HG02973 (cell line): ENCODE results near the gene CFAP161.

Experiments used
- ATAC-seq: cut with Tn5 transposase; IDR thresholded peaks from one replicate; pipeline ENCODE4 v1.9.1; 2021; ENCODE audit warnings: moderate library complexity; ENCODE audit not compliant: unreplicated experiment

The CFAP161 gene

DNA sequence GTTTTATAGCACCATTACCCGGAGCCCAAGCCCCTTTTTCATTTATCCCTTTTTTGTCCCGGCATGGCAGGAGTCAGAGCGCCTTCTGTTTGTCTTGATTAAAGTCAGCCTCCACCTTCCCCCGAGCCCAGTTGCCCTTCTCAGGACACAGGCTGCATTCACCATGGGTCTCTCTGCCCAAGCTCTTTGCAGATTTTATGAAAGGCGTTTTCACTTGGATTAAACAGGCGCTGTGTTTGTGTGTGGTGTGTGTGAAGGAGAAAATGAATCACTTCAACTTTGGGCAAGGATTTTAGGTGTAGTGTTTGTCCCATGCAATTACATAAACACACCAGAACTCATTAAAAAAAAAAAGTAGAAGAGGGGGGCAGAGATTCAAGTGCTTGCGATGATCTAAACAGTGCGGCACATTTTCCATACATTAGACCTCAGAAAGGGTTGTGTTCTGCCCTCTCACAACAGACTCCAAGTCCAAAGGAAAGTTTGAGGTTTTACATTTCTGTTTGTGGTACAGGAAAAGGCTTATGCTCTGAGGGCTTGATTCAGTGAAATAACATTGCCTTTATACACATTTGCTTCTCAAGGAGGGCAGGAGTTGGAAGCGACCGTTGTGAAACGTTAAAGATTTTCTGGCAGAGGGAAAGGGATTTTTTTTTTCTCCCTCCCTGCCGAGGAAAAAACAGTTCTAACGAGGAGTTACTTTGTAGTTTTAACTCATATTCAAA, 48.1 kb downstream of the CFAP161 start:
- no peak for ATAC-seq

DNA sequence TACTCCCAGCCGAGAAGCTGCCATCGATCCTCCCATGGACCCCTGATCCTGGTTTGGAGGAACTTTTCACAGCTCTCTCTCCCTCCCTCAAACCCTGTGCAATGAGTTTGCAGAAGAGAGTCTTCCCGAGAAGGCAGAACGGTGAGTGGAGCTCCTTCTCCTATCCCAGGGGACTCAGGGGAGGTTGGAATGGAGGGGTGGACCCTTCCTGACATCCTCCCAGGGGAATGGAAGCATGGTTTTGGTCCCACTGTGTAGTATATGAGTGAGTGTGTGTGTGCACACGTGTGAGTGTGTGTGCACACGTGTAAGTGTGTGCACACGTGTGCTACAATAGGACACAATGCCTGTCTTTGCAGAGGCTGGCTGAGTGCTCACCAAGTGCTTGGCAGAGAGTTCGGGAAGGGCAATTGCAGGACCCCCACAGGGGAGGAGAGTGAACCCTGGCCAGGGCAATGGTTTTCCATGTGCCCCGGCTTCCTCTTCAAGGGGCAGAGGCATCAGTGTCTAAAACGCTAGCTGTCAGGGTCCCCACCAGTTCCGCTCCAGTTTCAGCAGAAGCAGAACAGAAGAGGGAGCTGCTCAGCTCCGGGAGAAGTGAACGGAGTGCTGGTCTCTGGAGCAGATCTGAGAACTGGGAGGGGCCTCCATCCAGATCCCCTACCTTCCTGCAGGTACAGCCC, 48.8 kb downstream of the CFAP161 start:
- ATAC-seq = no peak

DNA sequence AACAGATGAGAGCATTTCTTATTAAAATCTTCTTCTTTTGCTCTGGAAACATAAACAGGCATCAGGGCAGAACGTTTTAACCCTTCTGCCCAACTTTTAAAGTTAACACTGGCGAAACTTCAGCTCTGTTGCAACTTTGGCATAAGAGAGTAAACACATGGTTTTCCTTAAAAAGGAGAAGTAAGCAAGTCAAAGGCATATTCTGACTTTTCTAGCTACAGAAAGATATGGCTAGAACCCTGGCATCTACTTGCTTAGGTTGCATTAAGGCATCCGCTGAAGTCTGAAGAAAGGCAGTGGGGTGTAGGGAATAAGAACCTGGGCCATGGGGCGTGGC, 49.3 kb downstream of the CFAP161 start:
- ATAC-seq = no peak

DNA sequence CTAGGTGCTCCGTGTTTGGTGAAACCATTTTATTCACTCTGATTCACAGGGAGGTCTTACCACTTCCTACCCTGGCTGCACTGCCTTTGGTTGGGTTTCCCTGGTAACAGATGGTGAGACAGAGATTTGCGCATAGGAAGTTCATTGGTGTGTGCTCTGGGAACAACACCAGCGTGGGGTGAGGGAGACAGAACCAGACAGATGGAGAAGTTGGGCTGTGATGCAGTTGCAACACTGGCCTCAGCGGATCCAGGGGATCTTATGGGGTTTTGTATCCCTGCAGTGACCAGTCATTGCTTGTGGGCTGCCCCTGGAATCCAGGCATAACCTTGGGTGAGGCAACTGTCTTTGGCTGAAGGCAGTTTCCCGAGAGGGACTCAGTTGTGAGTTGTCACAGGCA, 50.1 kb downstream of the CFAP161 start:
- no peak for ATAC-seq

DNA sequence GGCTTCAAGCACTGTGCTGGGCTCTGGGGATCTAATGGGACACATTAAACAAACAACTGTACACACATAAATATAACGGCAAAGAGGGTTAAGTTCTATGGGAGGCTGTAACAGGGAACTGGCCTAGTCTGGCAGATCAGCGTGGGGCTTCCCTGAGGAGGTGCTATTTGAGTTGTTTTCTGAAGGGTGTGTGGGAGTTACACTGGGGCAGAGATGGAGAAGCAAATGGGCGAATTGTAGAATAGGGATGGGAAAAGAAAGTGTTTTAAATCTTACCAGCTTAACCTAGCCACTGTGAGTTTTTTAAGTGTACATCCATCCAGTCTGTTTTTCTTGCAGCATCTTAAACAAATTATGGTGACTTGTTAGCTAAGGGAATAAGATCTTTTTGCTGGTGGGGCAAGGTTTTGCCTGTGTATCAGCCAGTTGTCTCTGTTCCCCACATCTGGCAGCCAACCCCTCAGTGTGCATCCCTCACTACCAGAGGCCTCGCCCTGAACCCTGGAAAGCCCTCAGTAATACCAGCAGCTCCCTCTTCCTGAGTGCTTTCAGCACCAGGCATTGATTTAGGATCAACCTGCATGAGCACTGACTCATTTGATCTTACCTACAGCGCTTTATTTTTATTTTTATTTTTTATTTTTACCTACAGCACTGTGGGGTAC, 51.7 kb downstream of the CFAP161 start:
- ATAC-seq = no peak

DNA sequence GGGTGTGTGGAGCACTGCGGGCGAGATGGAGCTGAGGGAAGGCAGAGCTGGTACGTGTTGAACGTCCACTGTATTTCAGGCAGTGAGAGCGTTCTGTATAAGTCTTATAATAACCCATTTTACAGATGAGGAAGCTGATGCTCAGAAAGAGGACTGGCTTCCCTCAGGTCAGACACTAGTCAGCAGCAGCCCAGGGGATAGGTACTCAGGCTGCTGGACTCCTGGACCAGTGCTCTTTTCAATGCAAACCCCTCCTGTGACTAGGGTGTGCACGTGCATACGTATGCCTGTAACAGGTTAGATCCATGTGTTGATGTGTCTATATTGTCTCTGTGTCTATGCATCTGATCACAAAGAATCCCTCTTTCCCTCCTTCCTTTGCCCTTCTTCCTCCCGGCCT, 54.3 kb downstream of the CFAP161 start:
- no peak for ATAC-seq

DNA sequence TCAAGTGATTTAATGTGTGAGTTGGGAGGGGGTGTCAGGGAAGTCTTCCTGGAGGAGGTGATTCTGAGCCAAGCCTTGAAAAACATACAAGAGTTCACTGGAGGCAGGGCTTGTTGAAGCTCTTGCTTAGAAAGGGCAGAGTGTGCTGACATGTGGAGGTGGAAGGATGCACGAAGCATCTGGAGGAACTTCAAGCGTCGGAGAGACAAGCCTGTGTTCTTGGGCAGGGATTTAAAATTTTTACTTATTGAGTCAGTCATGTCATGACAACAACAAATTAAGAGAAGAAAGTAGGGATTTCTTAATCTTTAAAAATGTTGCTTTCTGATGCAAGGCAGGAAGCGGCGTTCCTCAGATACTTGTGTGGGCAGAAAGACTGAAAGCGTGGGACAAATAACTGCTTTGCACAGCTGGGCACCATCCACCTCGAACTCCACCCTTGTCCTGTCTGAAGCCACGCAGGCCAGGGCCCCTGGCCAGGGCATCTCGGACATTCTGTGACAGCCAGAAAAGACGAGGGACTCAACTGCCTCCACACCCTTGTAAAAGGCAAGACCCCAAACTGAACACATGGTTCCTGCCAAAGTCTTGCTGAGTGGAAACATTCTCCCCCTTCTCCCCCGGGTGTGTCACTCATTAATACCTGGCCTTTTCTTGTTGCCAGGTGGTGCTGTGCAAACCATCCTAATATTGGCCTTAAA, 55.7 kb downstream of the CFAP161 start:
- ATAC-seq = no peak

DNA sequence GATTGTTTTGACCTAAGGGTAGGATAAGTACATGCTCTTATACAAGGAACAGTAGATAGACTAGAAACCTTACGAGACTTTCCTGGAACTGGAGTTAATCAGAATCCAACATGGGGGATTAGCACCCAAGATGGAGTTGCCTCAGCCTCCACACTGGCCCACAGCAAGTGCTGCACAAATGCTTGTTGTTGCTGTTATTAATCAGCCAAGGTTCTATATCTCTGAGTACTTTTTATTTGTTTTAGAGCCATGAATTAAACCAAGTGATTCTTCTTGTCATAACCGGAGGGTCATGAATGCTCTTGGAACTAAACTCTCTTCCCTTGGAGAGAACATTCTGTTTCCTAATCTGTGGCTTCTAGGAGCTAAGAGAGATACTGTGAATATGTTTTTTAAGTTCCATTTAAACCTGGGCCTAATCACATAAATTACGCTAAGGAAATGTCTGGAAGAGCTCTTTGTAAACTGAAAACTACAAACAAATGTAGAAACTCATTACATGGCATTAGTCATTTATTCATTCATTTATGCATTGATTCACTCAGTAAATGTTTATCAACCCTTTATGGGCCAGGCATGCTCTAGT, 56.9 kb downstream of the CFAP161 start:
- ATAC-seq = no peak

DNA sequence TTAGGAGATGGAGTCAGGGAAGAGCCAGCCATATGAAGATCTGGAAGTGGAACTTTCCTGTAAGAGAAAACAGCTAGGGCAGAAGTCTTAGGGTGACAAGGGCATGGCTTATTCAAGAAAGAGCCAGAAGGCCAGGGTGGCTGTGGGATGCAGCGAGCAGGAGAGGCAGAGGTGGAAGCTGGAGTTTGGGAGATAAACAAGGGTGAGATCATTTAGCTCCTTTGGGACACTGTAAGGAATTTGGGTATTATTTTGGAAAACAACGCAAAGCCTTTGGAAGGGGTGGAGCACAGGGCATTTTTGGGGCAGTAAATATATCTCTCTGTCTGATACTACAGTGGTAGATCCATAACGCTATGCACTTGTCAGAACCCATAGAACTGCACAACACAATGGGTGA, 57.6 kb downstream of the CFAP161 start:
- ATAC-seq = no peak

DNA sequence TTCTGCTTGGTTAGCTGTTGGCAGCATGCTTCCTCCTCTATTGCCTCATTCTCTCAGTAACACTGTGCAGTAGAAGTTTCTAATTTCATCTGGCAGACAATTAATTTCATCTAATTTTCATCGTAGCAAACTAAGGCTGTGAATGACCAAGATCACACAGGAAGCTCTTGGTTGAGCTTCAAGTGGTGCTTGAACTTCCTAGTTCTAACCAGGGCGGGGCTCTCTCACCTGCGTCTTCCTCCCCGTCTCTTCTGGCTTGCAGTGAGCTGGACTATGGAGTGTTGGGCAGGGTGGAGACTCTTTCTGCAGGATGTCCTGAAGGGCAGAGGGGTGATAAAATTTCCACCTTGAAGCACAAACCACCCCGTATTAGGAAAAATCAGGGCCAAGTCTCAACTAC, 60.7 kb downstream of the CFAP161 start:
- ATAC-seq = no peak

DNA sequence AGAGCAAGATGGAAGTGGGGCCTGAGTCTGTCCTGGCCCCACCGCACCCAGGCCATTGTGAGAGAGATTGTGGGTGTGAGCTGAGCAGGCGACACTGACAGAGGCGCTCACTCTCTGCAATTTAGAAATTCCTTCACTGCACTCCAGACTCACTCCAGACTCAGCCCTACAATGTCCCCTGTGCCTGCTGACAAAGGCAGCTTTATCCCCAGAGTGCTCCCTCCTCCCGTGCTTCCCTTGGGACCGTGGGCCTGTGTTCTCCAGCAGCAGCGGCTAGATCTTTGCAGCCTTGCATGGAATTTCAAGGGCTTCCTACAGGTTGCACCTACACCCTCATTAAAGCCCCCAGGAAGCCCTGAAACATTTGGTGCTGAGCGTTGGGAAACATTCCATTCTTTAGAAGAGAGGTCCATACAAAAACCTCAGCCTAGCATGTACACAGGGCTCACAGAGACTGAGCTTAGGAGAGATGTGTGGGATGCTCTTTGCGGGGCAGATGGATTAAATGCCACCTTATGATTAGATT, 61.3 kb downstream of the CFAP161 start:
- ATAC-seq = no peak

DNA sequence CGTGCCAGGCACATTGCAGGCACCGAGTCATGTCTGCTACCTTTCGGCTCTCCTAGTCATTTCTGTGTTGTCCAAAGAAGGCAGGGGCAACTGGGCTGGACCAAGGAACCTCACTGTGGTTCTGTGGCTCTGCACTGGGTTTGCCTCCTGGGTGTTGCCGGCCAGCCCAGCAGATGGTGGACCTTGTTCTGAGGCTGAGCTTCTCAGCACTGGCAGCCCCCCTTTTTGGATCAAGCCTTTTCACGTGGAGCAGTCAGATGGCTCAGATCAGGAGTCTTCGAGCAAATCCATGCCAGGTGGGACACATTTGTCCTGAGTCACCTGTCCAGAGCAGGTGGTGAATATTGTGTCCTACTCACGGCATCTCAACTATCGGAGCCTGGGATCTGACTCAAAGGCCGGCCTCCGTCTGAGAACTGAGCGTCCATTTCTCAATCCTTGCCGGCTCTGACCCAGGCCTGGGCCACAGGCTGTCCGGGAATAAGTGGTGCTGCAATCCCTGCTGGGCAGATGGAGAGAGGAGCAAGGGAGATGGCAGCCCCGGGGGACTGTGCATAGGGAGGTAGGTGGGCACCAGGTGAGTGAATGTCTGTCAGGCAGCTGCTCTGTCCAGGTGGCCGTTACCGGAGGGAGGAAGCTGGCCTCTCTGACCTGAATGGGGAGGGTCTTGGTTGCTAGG, 62.6 kb downstream of the CFAP161 start, which contains the start of gene IL16:
TSS of gene IL16 (plus strand) at position 304 of the 679 bp plus-strand sequence. CDS start 28,521 bp downstream, outside the sequence.
- no peak for ATAC-seq

DNA sequence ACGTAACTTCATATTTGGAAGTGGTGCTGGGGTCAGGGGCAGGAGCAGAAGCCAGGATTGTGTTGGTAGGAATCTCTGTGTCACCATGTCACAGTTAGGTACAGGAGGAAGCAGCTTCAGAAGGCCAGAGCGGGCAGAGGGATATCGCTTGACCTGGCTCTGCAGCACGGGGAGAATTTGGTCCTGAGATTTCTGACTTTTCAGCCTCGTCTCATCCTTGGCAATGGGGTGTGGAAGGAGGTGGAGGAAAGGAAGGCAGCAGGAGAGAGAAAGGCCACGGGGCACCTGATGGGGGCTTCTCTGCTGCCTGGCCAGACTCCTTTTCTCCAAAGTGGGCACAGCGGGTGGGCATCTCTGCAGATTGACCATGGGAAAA, 63.2 kb downstream of the CFAP161 start:
- ATAC-seq = no peak

DNA sequence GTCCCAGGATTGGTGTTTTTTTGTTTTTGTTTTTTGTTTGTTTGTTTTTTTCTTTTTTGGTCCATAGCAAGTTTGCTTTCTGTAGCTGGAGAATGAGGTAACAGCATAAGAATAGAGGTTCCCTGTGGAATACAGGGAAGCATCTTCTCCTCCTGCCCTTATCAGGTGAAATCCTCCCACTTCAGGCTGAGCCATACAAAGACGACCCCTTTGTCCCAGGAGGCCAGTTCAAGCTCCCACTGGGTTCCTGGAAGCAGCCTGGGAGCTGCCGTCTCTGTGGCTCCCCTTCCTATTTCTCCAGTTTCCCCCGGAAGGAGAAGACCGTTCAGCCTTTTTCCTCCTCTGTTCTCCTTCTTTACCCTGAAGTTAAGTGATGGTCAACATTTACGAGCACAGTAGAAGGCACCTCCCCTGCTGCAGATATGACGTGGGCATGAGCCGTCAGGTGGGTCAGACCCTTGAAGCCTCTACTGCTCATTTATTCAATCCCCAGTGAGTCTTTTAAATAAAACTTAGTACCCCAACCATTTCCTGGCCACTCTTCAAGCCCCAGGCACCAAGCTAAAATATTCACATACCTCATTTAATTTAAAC, 63.7 kb downstream of the CFAP161 start:
- no peak for ATAC-seq
